Measurements from ENCODE around the gene TRIM29.
"Not testable (repeated sequence)": the region's sequence is repeated elsewhere in the genome, so short reads cannot be mapped to it uniquely, and the experiment has no call there.

Gene TRIM29

GRCh38 chr11:120151536-120151935 lies 13.6 kb upstream of the TRIM29 start:
- TF ChIP-seq, protein P1, sequence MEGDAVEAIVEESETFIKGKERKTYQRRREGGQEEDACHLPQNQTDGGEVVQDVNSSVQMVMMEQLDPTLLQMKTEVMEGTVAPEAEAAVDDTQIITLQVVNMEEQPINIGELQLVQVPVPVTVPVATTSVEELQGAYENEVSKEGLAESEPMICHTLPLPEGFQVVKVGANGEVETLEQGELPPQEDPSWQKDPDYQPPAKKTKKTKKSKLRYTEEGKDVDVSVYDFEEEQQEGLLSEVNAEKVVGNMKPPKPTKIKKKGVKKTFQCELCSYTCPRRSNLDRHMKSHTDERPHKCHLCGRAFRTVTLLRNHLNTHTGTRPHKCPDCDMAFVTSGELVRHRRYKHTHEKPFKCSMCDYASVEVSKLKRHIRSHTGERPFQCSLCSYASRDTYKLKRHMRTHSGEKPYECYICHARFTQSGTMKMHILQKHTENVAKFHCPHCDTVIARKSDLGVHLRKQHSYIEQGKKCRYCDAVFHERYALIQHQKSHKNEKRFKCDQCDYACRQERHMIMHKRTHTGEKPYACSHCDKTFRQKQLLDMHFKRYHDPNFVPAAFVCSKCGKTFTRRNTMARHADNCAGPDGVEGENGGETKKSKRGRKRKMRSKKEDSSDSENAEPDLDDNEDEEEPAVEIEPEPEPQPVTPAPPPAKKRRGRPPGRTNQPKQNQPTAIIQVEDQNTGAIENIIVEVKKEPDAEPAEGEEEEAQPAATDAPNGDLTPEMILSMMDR (IDR thresholded peaks at IDR 0.05; ENCODE audit: insufficient read depth, missing control alignments): no peak
- DNase-seq (ENCODE audit: insufficient read length, low spot score) (no peak), FAIRE-seq (no peak)

GRCh38 chr11:120149246-120149645 lies 11.3 kb upstream of the TRIM29 start:
- TF ChIP-seq, protein P1 (IDR thresholded peaks at IDR 0.05; ENCODE audit: insufficient read depth, missing control alignments): no peak
- FAIRE-seq (no peak), DNase-seq (ENCODE audit: insufficient read length, low spot score) (no peak)

- FAIRE-seq: no peak
- TF ChIP-seq, protein P1 (IDR thresholded peaks at IDR 0.05; ENCODE audit: insufficient read depth, missing control alignments): no peak
These were observed 10.0 kb upstream of the TRIM29 start for GRCh38 chr11:120147950-120148270.

GRCh38 chr11:120147094-120147949 lies 9.4 kb upstream of the TRIM29 start:
- no peak for DNase-seq (ENCODE audit: insufficient read length, low spot score)
- TF ChIP-seq, protein P1 (IDR thresholded peaks at IDR 0.05; ENCODE audit: insufficient read depth, missing control alignments): no peak
- FAIRE-seq: no peak

More at GRCh38 chr11:120147950-120148270, 10.0 kb upstream of the TRIM29 start:
- no peak for DNase-seq (ENCODE audit: insufficient read length, low spot score)

DNA sequence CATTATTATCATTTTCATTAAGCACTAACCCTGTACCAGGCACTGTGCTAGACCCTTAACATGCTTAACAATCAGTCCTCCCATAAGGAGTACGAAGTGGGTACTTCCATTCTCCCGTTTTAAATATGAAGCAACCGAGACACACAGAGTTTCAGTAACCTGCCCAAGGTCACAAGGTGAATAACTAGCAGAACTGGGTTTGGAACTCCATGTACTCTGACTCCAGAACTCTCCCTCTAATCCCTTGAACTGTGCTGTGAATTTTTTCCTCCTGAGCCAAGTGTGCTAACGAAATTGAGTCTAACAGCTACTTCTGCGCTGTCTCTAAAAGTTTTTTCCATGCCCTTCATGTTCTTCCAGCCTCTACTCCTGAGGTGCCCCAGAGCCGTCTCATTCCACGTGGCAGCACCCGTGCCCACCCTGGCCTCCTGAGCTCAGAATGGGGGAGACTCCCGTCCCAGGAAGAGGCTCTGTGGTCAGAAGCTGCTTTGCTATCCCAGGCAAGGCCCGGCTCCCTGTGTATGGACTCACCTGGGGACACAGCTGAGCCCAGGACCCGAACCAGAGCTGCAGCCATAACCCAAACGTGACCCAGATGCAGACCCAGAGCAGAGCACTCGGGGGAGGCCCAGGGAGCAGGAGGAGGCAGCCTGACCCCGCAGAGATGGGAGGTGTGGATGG lies 8.6 kb upstream of the TRIM29 start:
- FAIRE-seq (no peak), DNase-seq (ENCODE audit: insufficient read length, low spot score) (no peak)
- TF ChIP-seq, protein P1 (IDR thresholded peaks at IDR 0.05; ENCODE audit: insufficient read depth, missing control alignments): no peak

GRCh38 chr11:120144501-120144900 lies 6.6 kb upstream of the TRIM29 start:
- FAIRE-seq (no peak), DNase-seq (ENCODE audit: insufficient read length, low spot score) (no peak)
- TF ChIP-seq, protein P1 (IDR thresholded peaks at IDR 0.05; ENCODE audit: insufficient read depth, missing control alignments): no peak

GRCh38 chr11:120143472-120143871 lies 5.6 kb upstream of the TRIM29 start:
- not testable (repeated sequence) for DNase-seq (ENCODE audit: insufficient read length, low spot score); FAIRE-seq

Measured in D721Med (cell line).